GM12878 (cell line): ENCODE measurements around the gene ERN1. TPM values are rescaled to one million over a fixed set of nuclear protein-coding genes. Genes with fewer than 3 reads are reported as not detected.

Experiments used
- ASH2L ChIP-seq: fragments of 300-600, 200-600 bp; sonication (generic); IDR thresholded peaks from 2 replicates; pipeline ENCODE4 v1.6.1; 2017; ENCODE audit warnings: low read depth, mild to moderate bottlenecking, borderline replicate concordance
- BRCA1 ChIP-seq: IDR thresholded peaks from 2 replicates; pipeline ENCODE4 v1.6.1; 2011; ENCODE audit warnings: low read depth, low read length, improper control_type of control experiment
- CBX3 ChIP-seq: fragments of 200-600 bp; sonication (generic); IDR thresholded peaks from 2 replicates; pipeline ENCODE4 v1.6.1; 2016; ENCODE audit warnings: low read depth, borderline replicate concordance
- CHD4 ChIP-seq: fragments of 200-600 bp; sonication (generic); IDR thresholded peaks from 2 replicates; pipeline ENCODE4 v1.6.1; 2016; ENCODE audit warnings: mild to moderate bottlenecking
- EED ChIP-seq: sonication (generic); IDR thresholded peaks from 2 replicates; pipeline ENCODE4 v1.6.1; 2016; ENCODE audit warnings: antibody characterized with exemption, low read depth
- HSF1 ChIP-seq: fragments of 150-350 bp; IDR thresholded peaks from 2 replicates; pipeline ENCODE4 v1.6.1; 2014; ENCODE audit warnings: mild to moderate bottlenecking, low read depth, low read length
- KAT2A ChIP-seq: conservative IDR thresholded peaks from 2 replicates; pipeline ENCODE4 v1.6.1; 2011; ENCODE audit warnings: low read depth, low read length; ENCODE audit not compliant: control insufficient read depth
- MXI1 ChIP-seq: fragments of 150-350 bp; IDR thresholded peaks from 2 replicates; pipeline ENCODE4 v1.6.1; 2011; ENCODE audit warnings: low read depth, mild to moderate bottlenecking, inconsistent platforms, low read length, improper control_type of control experiment
- PAX5 ChIP-seq: IDR thresholded peaks from 2 replicates; pipeline ENCODE4 v1.6.1; 2011; ENCODE audit warnings: low read depth, low read length, borderline replicate concordance
- PKNOX1 ChIP-seq: fragments of 450-650 bp; IDR thresholded peaks from 2 replicates; pipeline ENCODE4 v1.6.1; 2016; ENCODE audit warnings: mild to moderate bottlenecking
- PRDM15 ChIP-seq: fragments of 450-650 bp; formaldehyde crosslinking; IDR thresholded peaks from 2 replicates; pipeline ENCODE4 v1.4.0; 2020; ENCODE audit warnings: mild to moderate bottlenecking, moderate library complexity
- SIN3A ChIP-seq: IDR thresholded peaks from 2 replicates; pipeline ENCODE4 v1.6.1; 2012; ENCODE audit warnings: low read depth, low read length, improper control_type of control experiment
- TCF7 ChIP-seq: IDR thresholded peaks from 2 replicates; pipeline ENCODE4 v1.6.1; 2014; ENCODE audit warnings: antibody characterized with exemption, borderline replicate concordance
- ZBTB40 ChIP-seq: fragments of 450-650 bp; IDR thresholded peaks from 2 replicates; pipeline ENCODE4 v1.6.1; 2016; ENCODE audit warnings: mild to moderate bottlenecking, moderate library complexity, borderline replicate concordance
- ZNF217 ChIP-seq: fragments of 450-650 bp; IDR thresholded peaks from 2 replicates; pipeline ENCODE4 v1.6.1; 2017; ENCODE audit warnings: antibody characterized with exemption, mild to moderate bottlenecking
- ZSCAN29 ChIP-seq: fragments of 450-650 bp; IDR thresholded peaks from 2 replicates; pipeline ENCODE4 v1.6.1; 2017; ENCODE audit warnings: mild to moderate bottlenecking, moderate library complexity
- polyA plus RNA-seq, 11 experiments: library from polyadenylated mRNA; depleted of rRNA in 4 of 11; unstranded in 6 of 11; stranded (reverse) in 5 of 11; fragments of >200 nt; fragmentation: Nextera tagmentation in 4 of 11; fragmentation: Illumina TruSeq in 1 of 11; extraction: Ambion mirVana in 4 of 11; extraction: Trizol in 1 of 11; gene quantifications; 1 replicate in 1 of 11; 2 replicates in 10 of 11; pipeline versions ENCODE4 v1.2.1 to v1.2.3, GENCODE V29; 2011 to 2016; ENCODE audit warnings: inconsistent platforms in 2 of 11, missing spikeins in 2 of 11, low read depth in 1 of 11
- total RNA-seq, 4 experiments: library from RNA; depleted of rRNA in 3 of 4; stranded (reverse); fragments of >200 nt in 3 of 4; fragmentation: Illumina TruSeq in 1 of 4; extraction: Trizol in 1 of 4; gene quantifications; 2 replicates each; pipeline versions ENCODE4 v1.2.1 to v1.2.3, GENCODE V29; 2013 to 2021

The ERN1 gene
- total and polyA plus RNA-seq, 10 of the 15 experiments (the other 5 are each of a cell fraction or from before 2014, with no cell fraction given), result 2.6 to 19.2 (median 7.6) TPM

GRCh38 chr17:64131606-64132270 is 1.8 kb upstream of the ERN1 start (continued):
- TF ChIP-seq PRDM15 (no peak), ASH2L (no peak), ZSCAN29 (no peak), ZBTB40 (no peak), KAT2A (no peak), HSF1 (no peak), BRCA1 (no peak), EED (peak; percentile 24; the same call in 1 of the 2 replicates), TCF7 (no peak), PKNOX1 (no peak), SIN3A (no peak), ZNF217 (no peak), MXI1 (no peak), PAX5 (no peak), CHD4 (no peak), CBX3 (no peak)
